Inflammatory macrophage (primary cell): ENCODE data around the gene SESTD1.
"Not testable (repeated sequence)": the region's sequence is repeated elsewhere in the genome, so short reads cannot be mapped to it uniquely, and the experiment has no call there.

Experiments
- DNase-seq, 2 donors: peaks; one replicate each; pipeline ENCODE4 v3.0.0-alpha.2; 2020 to 2022

Gene SESTD1

GRCh38 chr2:179265082-179265510 is 464 bp upstream of the SESTD1 start:
- peak; percentile 54 to 87 for DNase-seq

GRCh38 chr2:179263446-179264367 is 925 bp downstream of the SESTD1 start:
- peak; percentile 48 to 54 for DNase-seq

- no peak for DNase-seq
Observed at GRCh38 chr2:179263015-179263414, 1.6 kb downstream of the SESTD1 start.

GRCh38 chr2:179262077-179262660 is 2.5 kb downstream of the SESTD1 start:
- DNase-seq, result no peak

- no peak for DNase-seq
Observed at GRCh38 chr2:179261151-179261825, 3.3 kb downstream of the SESTD1 start.

GRCh38 chr2:179260224-179260623 is 4.4 kb downstream of the SESTD1 start:
- no peak for DNase-seq

- no peak for DNase-seq
Observed at GRCh38 chr2:179255129-179255528, 9.5 kb downstream of the SESTD1 start.

- no peak for DNase-seq
Observed at GRCh38 chr2:179253226-179253625, 11.4 kb downstream of the SESTD1 start.

GRCh38 chr2:179252423-179252822 is 12.2 kb downstream of the SESTD1 start:
- no peak for DNase-seq

GRCh38 chr2:179251870-179252269 is 12.8 kb downstream of the SESTD1 start:
- DNase-seq, result no peak

GRCh38 chr2:179250848-179251504 is 13.7 kb downstream of the SESTD1 start:
- no peak for DNase-seq

GRCh38 chr2:179250095-179250494 is 14.5 kb downstream of the SESTD1 start:
- DNase-seq, result no peak

GRCh38 chr2:179248024-179248348 is 16.6 kb downstream of the SESTD1 start:
- no peak for DNase-seq

- DNase-seq, result no peak
Observed at GRCh38 chr2:179247318-179248023, 17.2 kb downstream of the SESTD1 start.

GRCh38 chr2:179245843-179246242 is 18.8 kb downstream of the SESTD1 start:
- not testable (repeated sequence) for DNase-seq

GRCh38 chr2:179243046-179243445 is 21.6 kb downstream of the SESTD1 start:
- no peak for DNase-seq

GRCh38 chr2:179240481-179241451 is 23.9 kb downstream of the SESTD1 start:
- DNase-seq, result no peak

- no peak for DNase-seq
Observed at GRCh38 chr2:179239838-179240237, 24.8 kb downstream of the SESTD1 start.

- no peak for DNase-seq
Observed at GRCh38 chr2:179239195-179239594, 25.4 kb downstream of the SESTD1 start.

- DNase-seq, result no peak
Observed at GRCh38 chr2:179238027-179238426, 26.6 kb downstream of the SESTD1 start.
